K562 (cell line): Measurements from ENCODE around the gene ZFR2. TPM values are rescaled to one million over a fixed set of nuclear protein-coding genes. Genes with fewer than 3 reads are reported as not detected.
A peak's percentile ranks its signal among the peaks of the same experiment; 100 is the strongest.

Source experiments
- ARNT ChIP-seq, 2 experiments: fragments of 450-650 bp; IDR thresholded peaks; 2 replicates each; pipeline ENCODE4 v1.6.1; 2016; ENCODE audit warnings: mild to moderate bottlenecking in 1 of 2
- BCL6 ChIP-seq: fragments of 250-450 bp; sonication (Bioruptor Pico); IDR thresholded peaks from 2 replicates; pipeline ENCODE4 v1.4.0; 2020
- CREM ChIP-seq: IDR thresholded peaks from 2 replicates; pipeline ENCODE4 v1.6.1; 2014; ENCODE audit warnings: antibody characterized with exemption, low read depth
- DACH1 ChIP-seq: fragments of 450-650 bp; IDR thresholded peaks from 2 replicates; pipeline ENCODE4 v1.6.1; 2018; ENCODE audit not compliant: partially characterized antibody
- HOXB6 ChIP-seq: fragments of 250-450 bp; sonication (Bioruptor Pico); IDR thresholded peaks from 2 replicates; pipeline ENCODE4 v1.5.1; 2022; ENCODE audit warnings: mild to moderate bottlenecking, borderline replicate concordance
- KDM2B ChIP-seq: fragments of 250-450 bp; sonication (Bioruptor Pico); IDR thresholded peaks from 2 replicates; pipeline ENCODE4 v1.8.0; 2021; ENCODE audit warnings: mild to moderate bottlenecking, moderate library complexity
- MAFG ChIP-seq: fragments of 450-650 bp; conservative IDR thresholded peaks from 2 replicates; pipeline ENCODE4 v1.6.1; 2016; ENCODE audit warnings: missing genetic modification characterization, missing compliant biosample characterization
- NBN ChIP-seq: fragments of 450-650 bp; IDR thresholded peaks from 2 replicates; pipeline ENCODE4 v1.6.1; 2016; ENCODE audit warnings: low read depth, mild to moderate bottlenecking
- PTTG1 ChIP-seq: fragments of 450-650 bp; IDR thresholded peaks from 2 replicates; pipeline ENCODE4 v1.6.1; 2016; ENCODE audit warnings: low read depth, mild to moderate bottlenecking, missing genetic modification characterization, missing compliant biosample characterization
- TCF7 ChIP-seq: sonication (generic); IDR thresholded peaks from 2 replicates; pipeline ENCODE4 v1.6.1; 2016; ENCODE audit warnings: antibody characterized with exemption, borderline replicate concordance
- ZEB2 ChIP-seq: fragments of 450-650 bp; IDR thresholded peaks from 2 replicates; pipeline ENCODE4 v1.6.1; 2016
- ZNF224 ChIP-seq: sonication (generic); formaldehyde crosslinking; IDR thresholded peaks from 2 replicates; pipeline ENCODE4 v1.8.0; 2022; ENCODE audit warnings: mild to moderate bottlenecking, missing genetic modification reagents
- polyA plus RNA-seq, 8 experiments: library from polyadenylated mRNA; depleted of rRNA in 4 of 8; stranded (reverse) in 5 of 8; unstranded in 3 of 8; fragments of >200 nt; fragmentation: Nextera tagmentation in 2 of 8; fragmentation: Illumina TruSeq in 1 of 8; extraction: Ambion mirVana in 2 of 8; extraction: Trizol in 1 of 8; gene quantifications; 2 replicates each; pipeline versions ENCODE4 v1.2.1 to v1.2.3, GENCODE V29; 2011 to 2014; ENCODE audit warnings: inconsistent platforms in 1 of 8, missing spikeins in 1 of 8
- total RNA-seq, 7 experiments: library from RNA; depleted of rRNA in 6 of 7; stranded (reverse); fragments of >200 nt in 6 of 7; fragmentation: Illumina TruSeq in 2 of 7; extraction: Trizol in 2 of 7; gene quantifications; 2 replicates each; pipeline versions ENCODE4 v1.2.1 to v1.2.3, GENCODE V29; 2011 to 2021; ENCODE audit warnings: low replicate concordance in 1 of 7
- TF ChIP-seq, protein P1 (sequence below): fragments of 250-450 bp; sonication (Bioruptor Pico); IDR thresholded peaks from 2 replicates; pipeline ENCODE4 v1.5.0; 2022; ENCODE audit warnings: mild to moderate bottlenecking
- TF ChIP-seq, protein P2 (sequence below): fragments of 250-450 bp; sonication (Bioruptor Pico); IDR thresholded peaks from 2 replicates; pipeline ENCODE4 v1.8.0; 2021; ENCODE audit warnings: moderate library complexity, mild to moderate bottlenecking, inconsistent platforms
- TF ChIP-seq, protein P3 (sequence below): fragments of 250-450 bp; sonication (Bioruptor Pico); IDR thresholded peaks from 2 replicates; pipeline ENCODE4 v1.8.0; 2022; ENCODE audit warnings: moderate library complexity, mild to moderate bottlenecking, inconsistent platforms
- TF ChIP-seq, protein P4 (sequence below): sonication (generic); formaldehyde crosslinking; IDR thresholded peaks from 2 replicates; pipeline ENCODE4 v1.8.0; 2022; ENCODE audit warnings: mild to moderate bottlenecking, missing genetic modification reagents, borderline replicate concordance

Gene ZFR2
- total and polyA plus RNA-seq, 9 of the 15 experiments (the other 6 are each of a cell fraction or from before 2014, with no cell fraction given), result 0.03 to 0.59 (median 0.07) TPM; not detected in 6

DNA sequence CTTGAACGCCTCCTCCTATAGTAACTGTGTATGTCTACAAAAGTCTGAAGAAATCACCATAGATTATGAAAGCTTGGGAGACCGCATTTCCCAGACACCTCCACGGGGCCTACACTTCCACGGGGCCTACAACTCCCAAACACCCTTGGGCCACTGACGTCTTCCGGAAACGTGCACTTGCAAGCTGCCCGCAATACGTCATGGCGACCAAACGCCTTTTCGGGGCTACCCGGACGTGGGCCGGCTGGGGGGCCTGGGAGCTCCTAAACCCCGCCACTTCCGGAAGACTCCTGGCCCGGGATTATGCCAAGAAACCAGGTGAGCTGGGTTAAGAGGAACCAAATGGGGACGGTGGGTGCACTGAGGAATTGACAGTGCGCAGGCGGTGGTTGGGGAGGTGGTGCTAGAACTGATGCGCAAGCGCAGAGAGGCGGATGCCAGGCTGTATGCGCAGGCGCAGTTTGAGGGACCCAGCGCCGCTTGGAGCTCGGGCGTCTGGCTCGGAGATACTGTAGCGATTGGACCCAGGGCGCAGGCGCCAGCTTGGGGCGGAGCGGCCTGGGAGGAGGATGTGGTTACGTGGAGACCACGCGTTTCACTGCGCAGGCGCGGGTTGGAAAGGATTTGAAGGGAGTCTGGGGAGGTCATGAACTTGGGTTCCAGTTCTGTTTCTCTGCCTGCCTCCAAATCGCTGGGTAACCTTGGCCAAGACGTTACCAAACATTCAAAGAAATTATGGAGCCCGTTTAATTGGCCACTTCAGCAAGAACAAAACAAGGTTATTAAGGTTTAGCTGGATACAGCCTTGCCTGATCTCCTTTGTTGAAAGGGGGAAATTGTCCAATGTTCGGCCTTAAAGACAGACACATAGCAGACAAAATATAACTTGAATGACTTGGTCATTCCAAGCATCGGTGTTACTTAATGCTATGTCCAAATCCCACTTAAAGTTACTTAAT lies 106.1 kb downstream of the ZFR2 start, which contains the start of gene MRPL54 (continued):
- TF ChIP-seq, protein P1, sequence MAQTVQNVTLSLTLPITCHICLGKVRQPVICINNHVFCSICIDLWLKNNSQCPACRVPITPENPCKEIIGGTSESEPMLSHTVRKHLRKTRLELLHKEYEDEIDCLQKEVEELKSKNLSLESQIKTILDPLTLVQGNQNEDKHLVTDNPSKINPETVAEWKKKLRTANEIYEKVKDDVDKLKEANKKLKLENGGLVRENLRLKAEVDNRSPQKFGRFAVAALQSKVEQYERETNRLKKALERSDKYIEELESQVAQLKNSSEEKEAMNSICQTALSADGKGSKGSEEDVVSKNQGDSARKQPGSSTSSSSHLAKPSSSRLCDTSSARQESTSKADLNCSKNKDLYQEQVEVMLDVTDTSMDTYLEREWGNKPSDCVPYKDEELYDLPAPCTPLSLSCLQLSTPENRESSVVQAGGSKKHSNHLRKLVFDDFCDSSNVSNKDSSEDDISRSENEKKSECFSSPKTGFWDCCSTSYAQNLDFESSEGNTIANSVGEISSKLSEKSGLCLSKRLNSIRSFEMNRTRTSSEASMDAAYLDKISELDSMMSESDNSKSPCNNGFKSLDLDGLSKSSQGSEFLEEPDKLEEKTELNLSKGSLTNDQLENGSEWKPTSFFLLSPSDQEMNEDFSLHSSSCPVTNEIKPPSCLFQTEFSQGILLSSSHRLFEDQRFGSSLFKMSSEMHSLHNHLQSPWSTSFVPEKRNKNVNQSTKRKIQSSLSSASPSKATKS (CRISPR knock-in tag), result no peak
- no peak for TF ChIP-seq MAFG (tag)
- TF ChIP-seq HOXB6 (CRISPR knock-in tag), result no peak
- no peak for TF ChIP-seq TCF7
- TF ChIP-seq, protein P2, sequence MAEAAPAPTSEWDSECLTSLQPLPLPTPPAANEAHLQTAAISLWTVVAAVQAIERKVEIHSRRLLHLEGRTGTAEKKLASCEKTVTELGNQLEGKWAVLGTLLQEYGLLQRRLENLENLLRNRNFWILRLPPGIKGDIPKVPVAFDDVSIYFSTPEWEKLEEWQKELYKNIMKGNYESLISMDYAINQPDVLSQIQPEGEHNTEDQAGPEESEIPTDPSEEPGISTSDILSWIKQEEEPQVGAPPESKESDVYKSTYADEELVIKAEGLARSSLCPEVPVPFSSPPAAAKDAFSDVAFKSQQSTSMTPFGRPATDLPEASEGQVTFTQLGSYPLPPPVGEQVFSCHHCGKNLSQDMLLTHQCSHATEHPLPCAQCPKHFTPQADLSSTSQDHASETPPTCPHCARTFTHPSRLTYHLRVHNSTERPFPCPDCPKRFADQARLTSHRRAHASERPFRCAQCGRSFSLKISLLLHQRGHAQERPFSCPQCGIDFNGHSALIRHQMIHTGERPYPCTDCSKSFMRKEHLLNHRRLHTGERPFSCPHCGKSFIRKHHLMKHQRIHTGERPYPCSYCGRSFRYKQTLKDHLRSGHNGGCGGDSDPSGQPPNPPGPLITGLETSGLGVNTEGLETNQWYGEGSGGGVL (CRISPR knock-in tag), result no peak
- no peak for TF ChIP-seq DACH1
- no peak for TF ChIP-seq PTTG1 (tag)
- TF ChIP-seq, protein P3, sequence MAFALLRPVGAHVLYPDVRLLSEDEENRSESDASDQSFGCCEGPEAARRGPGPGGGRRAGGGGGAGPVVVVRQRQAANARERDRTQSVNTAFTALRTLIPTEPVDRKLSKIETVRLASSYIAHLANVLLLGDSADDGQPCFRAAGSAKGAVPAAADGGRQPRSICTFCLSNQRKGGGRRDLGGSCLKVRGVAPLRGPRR (CRISPR knock-in tag), result no peak
- 0 out of 2 replicates have a peak, but pooled peaks have one; percentile 25 for TF ChIP-seq BCL6
- TF ChIP-seq CREM, result peak; percentile 98
- TF ChIP-seq ZNF224, result no peak
- peak; percentile 75 for TF ChIP-seq NBN
- TF ChIP-seq ARNT (IDR thresholded peaks at IDR 0.05), result no peak; a peak in 2 of 4 replicates
- no peak for TF ChIP-seq ZEB2
- TF ChIP-seq KDM2B (CRISPR knock-in tag), result no peak
- TF ChIP-seq, protein P4, sequence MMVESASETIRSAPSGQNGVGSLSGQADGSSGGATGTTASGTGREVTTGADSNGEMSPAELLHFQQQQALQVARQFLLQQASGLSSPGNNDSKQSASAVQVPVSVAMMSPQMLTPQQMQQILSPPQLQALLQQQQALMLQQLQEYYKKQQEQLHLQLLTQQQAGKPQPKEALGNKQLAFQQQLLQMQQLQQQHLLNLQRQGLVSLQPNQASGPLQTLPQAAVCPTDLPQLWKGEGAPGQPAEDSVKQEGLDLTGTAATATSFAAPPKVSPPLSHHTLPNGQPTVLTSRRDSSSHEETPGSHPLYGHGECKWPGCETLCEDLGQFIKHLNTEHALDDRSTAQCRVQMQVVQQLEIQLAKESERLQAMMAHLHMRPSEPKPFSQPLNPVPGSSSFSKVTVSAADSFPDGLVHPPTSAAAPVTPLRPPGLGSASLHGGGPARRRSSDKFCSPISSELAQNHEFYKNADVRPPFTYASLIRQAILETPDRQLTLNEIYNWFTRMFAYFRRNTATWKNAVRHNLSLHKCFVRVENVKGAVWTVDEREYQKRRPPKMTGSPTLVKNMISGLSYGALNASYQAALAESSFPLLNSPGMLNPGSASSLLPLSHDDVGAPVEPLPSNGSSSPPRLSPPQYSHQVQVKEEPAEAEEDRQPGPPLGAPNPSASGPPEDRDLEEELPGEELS (CRISPR knock-in tag), result no peak
